Activated CD4-positive, CD25-positive, alpha-beta regulatory T cell treated with anti-CD3 and anti-CD28 coated beads, Interleukin-2, amount 50 U/mL, for 72 hours (primary cell): ENCODE data around the gene TCF19.

Experiments
- DNase-seq: peaks from one replicate; pipeline ENCODE4 v3.0.0; 2021

Gene TCF19

DNA sequence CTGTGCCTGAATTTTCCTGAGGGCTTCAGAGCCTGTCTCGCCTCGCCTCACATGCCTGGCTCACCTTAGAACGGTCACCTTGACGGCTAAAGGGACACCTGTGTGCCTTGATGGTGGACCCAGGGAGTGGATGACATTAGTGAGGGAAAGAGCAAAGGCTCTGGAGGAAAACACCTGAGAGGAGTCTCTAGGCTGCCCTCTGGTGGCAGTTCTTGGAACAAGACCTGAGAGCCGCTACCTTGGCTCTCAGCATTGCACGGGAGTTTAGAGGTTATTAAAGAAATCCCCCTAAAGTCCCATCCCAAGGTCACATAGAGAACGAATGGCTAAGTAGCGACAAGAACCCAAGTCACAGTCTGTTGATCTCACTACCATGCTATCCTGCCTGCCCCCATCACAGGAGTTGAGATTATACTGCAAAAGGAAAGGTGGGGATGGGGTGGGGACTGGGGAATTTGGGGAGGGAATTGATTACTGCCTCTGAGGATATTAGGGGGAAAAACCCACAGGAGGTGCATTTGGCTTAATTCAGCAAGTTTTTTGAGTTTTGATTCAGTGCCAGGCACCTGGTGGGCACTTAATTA lies 30.2 kb upstream of the TCF19 start:
- DNase-seq, result peak; percentile 80

DNA sequence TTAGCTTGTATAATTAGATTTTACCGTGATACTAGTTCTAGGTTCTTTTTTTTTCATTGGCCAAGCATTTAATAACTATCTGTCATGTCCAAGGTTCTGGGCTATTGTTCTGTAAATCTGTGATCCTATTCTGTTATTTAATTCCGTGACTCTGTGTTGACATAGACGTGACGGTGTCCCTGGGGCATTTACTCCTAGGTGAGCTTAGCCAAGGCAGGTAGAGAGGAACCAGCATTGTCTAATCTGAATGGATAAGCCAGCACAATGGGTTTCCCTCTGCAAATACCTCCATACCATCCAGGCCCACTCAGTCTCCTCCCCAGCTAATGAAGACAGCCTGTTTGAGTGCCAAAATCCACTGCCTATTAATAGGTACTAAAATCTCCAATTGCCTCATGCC lies 29.3 kb upstream of the TCF19 start:
- no peak for DNase-seq

DNA sequence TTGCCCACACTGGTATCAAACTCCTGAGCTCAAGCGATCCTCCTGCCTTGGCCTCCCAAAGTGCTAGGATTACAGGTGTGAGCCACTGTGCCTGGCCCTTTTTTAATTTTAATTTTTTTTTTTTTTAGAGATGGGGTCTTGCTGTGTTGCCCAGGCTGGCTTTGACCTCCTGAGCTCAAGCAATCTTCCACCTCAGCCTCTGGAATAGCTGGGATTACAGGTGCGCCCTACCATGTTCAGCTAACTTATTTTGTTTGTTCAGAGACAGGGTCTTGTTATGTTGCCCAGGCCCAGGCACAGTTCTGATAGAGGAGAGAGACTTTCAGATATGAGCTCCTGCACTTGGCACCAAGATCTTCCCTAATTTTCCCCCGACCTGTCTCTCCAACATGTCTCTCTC lies 27.6 kb upstream of the TCF19 start:
- DNase-seq, result no peak

DNA sequence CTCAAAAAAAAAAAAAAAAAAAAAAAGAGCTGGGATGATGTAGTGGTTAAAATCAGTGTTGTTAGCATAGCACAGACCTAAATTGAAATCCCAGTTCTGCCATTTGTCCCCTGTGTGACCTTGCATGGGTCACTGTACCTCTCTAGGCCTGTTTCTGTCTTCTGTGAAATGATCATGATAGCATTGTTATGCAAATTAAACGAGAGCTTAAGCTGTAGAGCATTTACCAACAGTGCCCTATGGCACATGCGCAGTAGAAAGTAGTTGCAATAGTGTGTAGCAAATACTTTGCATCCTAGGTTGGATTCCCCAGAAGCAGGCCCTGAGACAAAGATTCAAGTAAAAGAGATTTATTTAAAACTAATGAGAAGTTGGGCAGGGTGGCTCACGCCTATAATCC lies 26.8 kb upstream of the TCF19 start:
- DNase-seq, result no peak

DNA sequence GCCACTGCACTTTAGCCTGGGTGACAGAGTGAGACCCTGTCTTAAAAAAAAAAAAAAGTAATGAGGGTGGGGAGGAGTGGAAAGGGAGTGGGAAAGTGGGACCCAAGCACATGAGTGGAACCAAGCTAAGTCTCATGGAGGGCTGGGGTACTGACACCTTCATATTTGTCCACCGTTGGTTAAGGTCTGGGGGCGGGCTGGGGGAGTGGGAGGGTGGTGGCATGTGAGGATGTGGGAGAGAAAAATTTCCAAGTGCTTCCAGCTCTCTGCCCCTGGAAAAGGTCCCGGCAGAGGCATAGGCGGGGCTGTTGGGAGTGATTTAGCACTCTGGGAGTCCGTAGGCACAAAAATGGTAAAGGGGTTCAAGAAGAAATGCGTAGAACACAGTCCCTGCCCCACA lies 25.6 kb upstream of the TCF19 start:
- no peak for DNase-seq

DNA sequence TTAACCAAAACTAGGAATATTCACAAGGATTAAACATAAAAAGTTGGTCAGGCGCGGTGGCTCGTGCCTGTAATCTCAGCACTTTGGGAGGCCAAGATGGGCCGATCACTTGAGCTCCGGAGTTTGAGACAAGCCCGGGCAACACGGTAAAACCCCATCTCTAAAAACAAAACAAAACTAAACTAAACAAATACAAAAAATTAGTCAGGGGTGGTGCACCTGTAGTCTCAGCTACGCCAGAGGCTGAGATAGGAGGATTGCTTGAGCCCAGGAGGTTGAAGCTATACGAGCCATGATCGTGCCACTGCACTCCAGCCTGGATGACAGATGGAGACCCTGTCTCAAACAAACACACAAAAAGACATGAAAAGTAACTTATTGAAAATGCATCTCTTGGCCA lies 22.7 kb upstream of the TCF19 start:
- DNase-seq, result no peak

DNA sequence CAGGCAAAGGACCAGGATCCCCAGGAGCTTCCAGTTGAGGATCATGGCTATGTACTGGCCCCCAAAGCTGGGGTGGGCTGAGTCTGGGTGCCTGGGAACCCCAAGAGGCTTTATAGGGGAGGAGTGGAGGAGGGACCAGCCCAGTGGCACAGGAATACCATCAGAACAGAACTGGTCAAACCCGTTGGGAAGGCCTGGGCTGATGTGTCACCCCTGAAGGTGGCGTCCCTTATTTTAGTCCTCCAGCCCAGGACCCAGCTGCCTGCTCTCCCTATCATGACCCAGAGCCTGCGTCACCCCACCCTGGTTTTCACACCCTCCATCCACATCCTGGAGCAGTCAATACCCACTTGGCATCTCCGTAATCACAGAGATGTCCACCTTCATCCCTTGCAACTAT lies 19.4 kb upstream of the TCF19 start, which contains the start of gene PSORS1C2:
TSS of gene PSORS1C2 (minus strand) at position 85 of the 400 bp plus-strand sequence. CDS start at position 45, 40 bp downstream.
- DNase-seq, result no peak

DNA sequence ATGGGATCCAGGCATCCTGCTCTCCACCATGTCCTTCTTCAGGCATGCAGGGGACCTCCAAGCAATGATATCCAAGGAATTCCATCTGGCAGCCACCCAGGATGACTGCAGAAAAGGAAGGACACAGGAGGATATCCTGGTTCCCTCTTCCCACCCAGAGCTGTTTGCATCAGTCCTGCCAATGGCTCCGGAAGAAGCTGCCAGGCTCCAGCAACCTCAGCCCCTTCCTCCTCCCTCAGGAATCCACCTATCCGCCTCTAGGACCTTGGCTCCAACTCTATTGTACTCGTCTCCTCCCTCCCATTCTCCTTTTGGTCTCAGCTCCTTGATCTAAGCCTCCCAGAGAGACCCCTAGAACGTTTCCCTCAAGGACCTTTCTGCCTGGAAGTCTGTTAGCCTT lies 18.8 kb upstream of the TCF19 start:
- no peak for DNase-seq

DNA sequence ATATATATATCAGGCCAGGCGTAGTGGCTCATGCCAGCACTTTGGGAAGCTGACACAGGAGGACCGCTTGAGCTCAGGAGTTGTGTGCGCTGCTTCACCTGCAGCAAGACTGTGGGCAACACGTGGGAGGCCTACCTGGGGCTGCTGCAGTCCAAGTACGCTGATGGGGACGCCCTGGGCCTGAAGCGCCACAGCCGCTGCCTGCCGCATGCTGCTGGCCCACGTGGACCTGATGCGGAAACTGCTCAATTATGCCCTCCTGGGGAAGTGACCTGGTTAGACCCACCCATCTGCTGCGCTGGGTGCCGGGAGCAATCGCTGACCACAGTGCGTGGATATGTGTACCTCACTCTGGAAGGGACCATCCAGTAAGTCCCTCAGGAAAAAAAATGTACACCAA lies 17.7 kb upstream of the TCF19 start:
- no peak for DNase-seq

DNA sequence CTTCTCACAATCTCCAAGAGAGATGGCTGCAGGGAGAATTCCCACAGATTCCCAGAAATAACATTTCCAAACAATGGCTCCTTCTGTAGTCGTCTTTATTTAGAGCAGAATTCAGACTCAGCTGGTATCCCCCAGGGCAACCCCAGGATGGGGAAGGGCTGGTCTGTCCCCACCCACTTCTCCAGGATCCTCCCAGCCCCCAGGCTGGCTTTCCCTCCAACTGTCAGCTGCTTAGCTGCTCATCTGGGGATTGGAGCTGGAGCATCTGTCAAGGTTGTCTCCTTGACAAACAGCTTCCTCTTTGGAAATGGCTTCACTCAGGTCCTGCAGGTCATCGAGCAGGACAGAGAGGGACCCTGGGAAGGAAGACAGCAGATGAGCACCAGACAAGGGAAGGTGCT lies 16.0 kb upstream of the TCF19 start:
- DNase-seq, result no peak

DNA sequence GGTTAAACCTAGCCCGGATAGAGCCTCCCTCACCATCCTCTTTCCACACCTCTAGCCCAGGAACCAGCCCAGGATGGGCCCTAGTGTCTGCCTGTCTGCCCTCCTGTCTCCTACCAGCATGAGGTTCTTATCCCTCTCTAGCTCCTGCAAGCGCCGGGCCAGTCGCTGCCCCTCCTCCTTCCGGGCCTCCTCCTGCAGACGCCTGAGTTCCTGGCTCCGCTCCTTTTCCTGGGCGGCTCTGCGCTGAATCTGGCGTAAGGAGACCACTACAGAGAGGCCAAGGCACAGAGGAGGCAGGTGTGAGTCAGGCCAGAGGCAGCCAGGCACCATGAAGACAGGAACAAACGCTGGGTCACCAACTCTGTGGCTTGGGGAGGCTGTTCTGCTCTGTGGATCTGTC lies 15.2 kb upstream of the TCF19 start:
- no peak for DNase-seq

DNA sequence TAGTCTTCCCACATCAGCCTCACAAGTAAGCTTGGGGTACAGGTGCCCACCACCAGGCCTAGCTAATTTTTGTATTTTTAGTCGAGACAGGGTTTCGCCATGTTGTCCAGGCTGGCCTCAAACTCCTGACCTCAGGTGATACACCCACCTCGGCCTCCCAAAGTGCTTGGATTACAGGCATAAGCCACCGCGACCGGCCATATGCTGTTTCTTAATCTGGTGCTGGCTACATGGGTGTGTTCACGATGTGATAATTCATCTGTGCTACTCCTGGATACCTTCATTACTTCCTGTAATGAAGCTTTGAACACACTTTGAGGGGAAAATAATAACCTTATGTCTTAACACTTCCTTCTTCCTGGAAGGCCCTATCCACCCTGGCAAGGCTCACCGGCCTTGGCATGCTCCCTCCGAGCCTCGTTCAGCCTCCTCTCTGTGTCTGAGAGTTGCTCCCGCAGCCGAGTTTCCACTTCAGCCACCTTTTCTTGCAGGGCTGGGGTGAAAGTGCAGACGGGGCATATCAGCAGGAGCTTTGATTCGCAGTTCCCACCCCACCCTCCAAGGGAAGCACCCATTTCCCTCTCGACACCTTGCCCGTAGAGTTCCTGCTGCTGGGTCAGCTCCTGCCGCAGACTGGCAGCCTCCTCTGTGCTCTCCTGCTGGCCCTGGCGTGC lies 14.0 kb upstream of the TCF19 start:
- DNase-seq, result no peak

DNA sequence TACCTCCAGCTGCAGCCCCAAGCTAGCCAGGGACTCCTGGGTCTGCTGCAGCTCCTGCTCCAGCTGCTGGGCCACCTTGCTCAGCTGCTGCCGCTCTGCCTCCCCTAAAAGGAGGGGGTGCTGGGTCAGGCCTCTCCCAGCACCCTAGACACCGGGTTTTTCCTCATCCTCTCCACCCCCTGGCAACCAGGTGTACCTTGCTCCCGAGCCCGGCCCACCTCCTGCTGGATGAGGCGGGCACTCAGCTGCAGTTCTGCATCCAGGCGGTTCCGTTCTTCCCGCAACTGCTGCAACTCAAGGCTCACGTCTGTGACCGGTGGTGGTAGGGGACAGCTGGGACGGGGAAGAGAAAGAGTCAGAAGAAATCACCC lies 13.4 kb upstream of the TCF19 start:
- DNase-seq, result no peak

DNA sequence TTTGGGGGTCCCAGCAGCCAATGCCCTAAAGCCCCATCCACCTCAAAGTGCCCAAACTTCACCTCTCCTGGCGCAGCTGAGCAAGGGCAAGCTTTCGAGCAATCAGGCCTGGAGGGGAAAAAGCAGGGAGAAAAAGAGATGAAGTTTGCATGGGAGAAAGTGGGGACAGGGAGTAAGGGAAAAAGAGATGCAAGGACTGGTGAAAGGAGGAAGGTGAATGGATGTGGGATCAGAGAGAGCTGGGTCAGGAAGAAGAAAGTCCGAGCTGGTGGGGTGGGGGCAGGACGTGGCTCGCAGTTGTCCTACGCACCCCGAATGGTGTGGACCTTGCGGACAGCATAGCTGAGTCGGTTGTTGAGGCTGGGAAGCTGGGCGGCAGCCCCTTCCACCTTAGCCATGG lies 13.0 kb upstream of the TCF19 start:
- DNase-seq, result no peak

DNA sequence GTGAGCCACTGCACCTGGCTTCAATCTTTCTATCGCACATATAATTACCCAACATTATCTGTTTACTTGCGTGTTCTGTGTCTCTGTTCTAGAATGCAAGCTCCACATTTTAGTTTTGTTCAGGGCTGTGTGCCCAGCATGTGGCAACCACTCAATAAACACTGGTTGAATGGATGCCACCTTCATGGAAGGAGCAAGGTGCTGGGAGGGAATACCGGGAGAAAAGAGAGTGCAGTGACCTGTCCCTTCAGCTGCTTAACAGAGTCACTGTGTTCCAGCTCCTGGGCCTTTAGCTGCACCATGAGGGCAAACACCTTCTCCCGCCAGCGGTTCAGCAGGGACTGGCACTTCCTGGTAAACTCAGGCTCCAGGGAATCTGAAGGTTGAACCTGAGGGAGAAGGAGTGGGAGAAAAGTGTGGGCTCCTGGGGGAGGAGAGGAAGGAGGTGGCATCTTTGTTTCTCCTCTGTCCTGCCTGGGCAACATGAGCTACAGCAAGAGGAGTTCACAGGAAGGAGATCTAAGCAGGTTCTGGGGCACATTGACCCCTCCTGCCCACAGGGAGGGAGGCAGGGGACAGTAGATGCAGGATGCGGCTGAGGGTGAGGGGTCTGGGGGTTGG lies 8.5 kb upstream of the TCF19 start:
- no peak for DNase-seq

DNA sequence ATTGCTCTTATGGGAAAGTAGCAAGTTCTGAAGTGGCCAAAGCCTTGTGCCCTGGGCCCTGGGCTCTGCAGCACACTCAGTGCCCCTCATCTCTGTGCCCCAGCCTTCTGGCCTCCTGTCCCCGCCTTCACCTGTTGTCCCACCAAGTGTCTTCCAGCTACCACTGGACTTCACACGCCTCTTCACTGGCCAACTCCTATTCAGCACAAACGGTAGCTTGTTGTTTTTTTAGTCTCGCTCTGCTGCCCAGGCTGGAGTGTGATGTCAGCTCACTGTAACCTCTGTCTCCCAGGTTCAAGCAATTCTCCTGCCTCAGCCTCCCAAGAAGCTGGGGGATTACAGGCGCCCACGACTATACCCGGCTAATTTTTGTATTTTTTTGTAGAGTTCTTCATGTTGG lies 5.6 kb upstream of the TCF19 start:
- DNase-seq, result no peak

DNA sequence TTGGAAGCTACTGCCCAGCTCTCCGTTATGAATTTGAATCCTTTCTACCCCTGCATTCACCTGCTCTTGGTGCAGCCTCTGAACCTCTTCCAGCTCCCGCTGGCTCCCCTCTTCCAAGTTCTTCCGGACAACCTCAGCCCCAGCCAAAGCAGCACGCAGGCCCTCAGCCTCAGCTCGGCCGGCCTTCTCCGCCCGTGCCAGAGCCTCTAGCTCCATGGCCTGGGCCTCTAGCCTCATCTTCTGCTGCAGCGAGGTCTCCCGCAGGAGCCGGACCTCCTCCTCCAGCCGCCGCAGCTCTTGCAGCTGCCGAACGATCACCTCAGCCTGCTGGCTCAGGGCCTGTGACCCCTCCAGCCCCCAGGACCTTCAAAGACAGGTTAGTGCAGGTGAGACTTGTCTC lies 4.0 kb upstream of the TCF19 start:
- DNase-seq, result no peak

DNA sequence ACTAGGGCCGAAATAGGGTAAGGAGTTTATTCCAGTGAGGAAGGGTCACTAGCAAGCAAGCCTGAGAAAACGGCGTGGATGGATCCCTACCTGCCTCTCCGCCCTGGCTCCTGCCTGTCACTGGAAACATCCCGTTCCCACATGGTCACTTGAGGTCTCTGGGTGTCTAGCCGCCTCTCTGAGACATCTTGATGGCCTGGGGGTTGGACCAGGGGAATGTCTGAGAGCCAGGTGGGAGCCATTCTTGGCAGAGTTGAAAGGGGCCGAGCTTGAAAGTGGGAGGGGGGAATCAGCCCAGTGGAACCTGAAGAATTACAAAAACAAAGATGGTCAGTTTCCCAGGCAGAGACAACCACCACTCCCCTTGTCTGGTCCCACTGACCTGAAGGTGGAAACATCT lies 1.7 kb upstream of the TCF19 start:
- DNase-seq, result no peak

DNA sequence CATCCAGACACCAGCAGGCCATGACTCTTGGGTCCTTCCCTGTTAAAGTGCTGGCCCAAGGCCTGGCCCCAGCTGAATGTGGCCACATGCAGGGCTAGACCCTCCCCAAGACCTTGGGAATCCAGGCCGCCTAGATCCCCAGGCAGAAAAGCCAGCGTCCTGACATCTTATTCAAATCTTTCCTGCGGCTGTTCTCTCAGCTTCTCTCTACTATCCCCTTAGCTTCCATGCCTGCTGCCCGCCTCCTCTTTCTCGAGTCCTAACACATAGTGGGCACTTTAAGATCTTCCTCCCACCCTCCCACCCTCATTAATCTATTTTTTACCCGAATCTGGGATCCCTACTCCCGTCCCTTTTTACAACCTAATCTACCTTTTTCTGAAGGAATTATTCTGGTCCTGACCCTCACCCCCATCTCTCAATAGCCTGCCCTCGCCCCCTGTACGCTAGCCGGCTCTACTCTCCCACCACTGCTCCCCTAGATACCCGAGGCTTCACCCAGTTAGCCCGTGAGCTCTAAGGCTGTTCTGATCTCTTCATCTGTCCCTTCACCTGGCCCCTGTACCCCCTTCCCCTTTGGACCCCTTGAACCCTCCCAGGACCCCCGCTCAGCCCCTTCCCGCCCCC lies 763 bp upstream of the TCF19 start, which contains the start of gene CCHCR1:
TSS of gene CCHCR1 (minus strand) at position 290 of the 627 bp plus-strand sequence. CDS start at position 88, 202 bp downstream.
- no peak for DNase-seq

DNA sequence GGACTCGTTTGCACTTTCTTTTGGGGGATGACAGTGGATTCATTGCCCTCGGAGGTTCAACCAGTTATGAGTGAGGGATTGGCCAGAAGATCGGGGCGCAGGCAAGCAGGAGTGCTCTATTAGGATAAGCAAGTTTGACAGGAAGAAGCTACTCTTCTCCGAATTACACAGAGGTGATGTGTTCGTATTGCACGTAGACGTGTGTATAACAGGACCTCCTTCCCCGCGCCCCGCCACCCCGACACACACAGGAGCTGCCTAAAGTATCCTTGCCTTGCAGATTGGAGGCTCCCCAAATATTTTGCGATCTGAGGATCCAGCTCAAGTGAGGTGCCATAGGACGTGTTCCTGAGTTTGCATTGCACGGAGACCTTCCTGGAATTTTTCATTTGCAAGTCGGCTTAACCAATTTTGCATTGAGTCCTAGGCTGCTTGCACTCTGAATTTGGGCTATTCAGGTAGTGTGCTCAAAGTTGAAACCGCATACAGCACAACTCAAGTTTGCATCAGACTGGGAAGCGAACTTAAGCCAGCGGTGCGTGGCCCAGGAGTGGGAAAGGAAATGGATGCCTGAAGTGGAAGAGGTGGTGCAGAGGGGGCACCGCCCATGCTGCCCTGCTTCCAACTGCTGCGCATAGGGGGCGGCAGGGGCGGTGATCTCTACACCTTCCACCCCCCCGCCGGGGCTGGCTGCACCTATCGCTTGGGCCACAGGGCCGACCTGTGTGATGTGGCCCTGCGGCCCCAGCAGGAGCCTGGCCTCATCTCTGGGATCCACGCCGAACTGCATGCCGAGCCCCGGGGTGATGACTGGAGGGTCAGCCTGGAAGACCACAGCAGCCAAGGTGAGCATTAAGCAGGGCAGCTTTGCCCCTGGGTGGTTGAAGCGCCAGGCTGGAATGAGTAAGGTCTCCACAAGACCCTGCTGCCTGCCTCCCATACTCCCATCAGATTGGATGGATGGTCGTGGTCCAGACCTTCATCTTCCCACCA lies 770 bp downstream of the TCF19 start:
- peak; percentile 42 for DNase-seq

DNA sequence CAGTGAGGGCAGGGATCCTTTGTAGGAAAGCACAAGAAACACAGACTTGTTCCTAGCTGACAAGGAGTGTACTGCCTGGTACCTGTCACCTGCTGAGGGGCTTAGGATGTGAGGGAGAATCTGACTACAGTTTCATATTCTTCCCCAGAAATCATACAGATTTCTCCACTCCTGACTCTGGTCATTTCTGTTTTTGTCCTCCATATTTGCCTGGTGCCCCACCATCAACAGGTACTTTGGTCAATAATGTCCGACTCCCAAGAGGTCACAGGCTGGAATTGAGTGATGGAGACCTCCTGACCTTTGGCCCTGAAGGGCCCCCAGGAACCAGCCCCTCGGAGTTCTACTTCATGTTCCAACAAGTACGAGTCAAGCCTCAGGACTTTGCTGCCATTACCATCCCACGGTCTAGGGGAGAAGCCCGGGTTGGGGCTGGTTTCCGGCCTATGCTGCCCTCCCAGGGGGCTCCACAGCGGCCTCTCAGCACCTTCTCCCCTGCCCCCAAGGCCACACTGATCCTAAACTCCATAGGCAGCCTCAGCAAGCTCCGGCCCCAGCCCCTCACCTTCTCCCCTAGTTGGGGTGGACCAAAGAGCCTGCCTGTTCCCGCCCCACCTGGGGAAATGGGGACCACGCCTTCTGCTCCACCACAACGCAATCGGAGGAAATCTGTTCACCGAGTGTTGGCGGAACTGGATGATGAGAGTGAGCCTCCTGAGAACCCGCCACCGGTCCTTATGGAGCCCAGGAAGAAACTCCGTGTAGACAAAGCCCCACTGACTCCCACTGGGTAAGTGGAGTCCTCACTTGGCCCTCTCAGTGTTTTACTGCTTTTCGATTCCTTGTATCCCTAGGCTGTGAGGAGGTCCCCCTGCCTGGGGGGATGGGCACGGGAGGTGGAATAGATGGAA lies 3.1 kb downstream of the TCF19 start:
- DNase-seq, result no peak
